ENCODE data around the gene THOC5.
"Not testable (repeated sequence)": the region's sequence is repeated elsewhere in the genome, so short reads cannot be mapped to it uniquely, and the experiment has no call there.

The THOC5 gene

DNA sequence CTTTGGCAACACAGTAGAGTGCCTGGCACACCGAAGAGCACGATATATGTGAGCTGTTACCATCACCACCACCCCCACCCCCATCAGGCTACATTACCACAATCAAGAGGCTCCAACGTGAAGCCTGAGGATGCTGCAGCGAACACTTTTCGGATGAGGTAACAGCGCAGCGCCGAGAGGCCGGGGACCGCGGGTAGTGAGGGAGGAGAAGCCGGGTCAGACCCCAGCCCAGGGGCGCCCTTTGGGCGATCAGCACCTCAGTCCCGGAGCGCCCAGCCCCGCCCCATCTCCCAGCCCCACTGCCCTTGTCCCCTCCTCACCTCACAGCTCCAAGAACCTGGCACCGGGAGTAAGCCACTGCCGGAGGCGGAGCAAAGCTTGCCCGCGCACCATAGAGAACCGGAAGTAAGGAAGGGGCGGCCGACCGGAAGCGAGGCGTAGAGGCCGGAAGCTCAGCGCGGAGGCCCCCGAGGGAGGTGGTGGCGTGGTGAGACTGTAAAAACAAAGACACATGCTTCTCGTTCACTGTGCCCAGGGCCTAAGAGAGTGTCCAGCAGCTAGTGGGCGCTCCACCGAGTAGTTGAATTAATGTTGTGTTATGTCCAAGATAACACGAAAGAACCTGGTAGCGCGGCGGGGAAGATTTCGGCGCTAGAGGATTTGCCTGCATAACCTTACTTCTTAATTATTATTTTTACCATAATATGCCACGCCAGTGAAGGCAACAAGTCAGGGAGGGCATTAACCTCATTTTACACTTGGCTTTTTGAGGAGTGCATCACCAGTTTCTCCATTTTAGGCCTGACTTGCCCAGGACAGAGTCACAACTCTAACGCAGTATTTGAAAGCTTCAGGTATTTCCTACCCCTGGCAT is at the start of gene THOC5:
THOC5 (minus strand) TSS at position 407 of the 874 bp plus-strand sequence. CDS start 4,610 bp downstream, outside the sequence.
- Histone ChIP-seq H3K9me3 (ENCODE audit: insufficient read depth, low read length) (no peaks in the 10 kb centered on the region), H3K9ac (ENCODE audit: low read length) (peak within 1 kb of the TSS; percentile 83), H3K27me3 (ENCODE audit: low read length) (no peaks in the 10 kb centered on the region), H3K9me2 (replicated peaks; ENCODE audit: insufficient read depth, low read length) (no peaks in the 10 kb centered on the region), H3K27ac (ENCODE audit: low read depth, low read length) (peak within 1 kb of the TSS; percentile 58), H2AFZ (ENCODE audit: low read depth, low read length, severe bottlenecking) (peak within 1 kb of the TSS; percentile 70), H3K79me2 (ENCODE audit: insufficient read depth, low read length) (peaks cover 26% of the 10 kb centered on the region), H3F3A (ENCODE audit: insufficient read depth) (no peaks in the 10 kb centered on the region), H3K4me3 (ENCODE audit: insufficient read depth, low read length, poor library complexity, severe bottlenecking) (peak within 1 kb of the TSS; percentile 82), H4K20me1 (ENCODE audit: low read depth, low read length) (no peaks in the 10 kb centered on the region), H3K36me3 (ENCODE audit: low read length) (no peaks in the 10 kb centered on the region), H3K4me2 (ENCODE audit: low read depth, low read length, poor library complexity, severe bottlenecking) (peak within 1 kb of the TSS; percentile 93)
- TF ChIP-seq EZH2phosphoT487 (conservative IDR thresholded peaks at IDR 0.05; ENCODE audit: low read length) = no peak
- TF ChIP-seq, protein P1, sequence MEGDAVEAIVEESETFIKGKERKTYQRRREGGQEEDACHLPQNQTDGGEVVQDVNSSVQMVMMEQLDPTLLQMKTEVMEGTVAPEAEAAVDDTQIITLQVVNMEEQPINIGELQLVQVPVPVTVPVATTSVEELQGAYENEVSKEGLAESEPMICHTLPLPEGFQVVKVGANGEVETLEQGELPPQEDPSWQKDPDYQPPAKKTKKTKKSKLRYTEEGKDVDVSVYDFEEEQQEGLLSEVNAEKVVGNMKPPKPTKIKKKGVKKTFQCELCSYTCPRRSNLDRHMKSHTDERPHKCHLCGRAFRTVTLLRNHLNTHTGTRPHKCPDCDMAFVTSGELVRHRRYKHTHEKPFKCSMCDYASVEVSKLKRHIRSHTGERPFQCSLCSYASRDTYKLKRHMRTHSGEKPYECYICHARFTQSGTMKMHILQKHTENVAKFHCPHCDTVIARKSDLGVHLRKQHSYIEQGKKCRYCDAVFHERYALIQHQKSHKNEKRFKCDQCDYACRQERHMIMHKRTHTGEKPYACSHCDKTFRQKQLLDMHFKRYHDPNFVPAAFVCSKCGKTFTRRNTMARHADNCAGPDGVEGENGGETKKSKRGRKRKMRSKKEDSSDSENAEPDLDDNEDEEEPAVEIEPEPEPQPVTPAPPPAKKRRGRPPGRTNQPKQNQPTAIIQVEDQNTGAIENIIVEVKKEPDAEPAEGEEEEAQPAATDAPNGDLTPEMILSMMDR (IDR thresholded peaks at IDR 0.05; ENCODE audit: insufficient read depth, low read length, poor library complexity, severe bottlenecking) = peak; percentile 28

DNA sequence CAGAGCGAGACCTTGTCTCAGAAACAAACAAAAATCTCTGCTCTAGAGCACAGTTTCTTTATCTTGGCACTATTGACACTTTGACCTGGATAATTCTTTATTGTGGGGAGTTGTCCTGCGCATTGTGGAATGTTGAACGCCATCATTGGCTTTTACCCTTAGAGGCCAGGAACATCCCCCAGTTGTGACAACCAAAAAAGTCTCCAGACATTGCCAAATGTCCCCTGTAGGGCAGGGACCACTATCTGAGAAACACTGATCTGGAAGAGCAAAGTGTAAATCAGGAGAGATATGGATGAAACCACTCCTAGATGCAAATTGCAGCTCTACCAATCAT is 45.1 kb upstream of the THOC5 start:
- no peak overlapping the region for H3K4me3 ChIP-seq (ENCODE audit: insufficient read depth, low read length, poor library complexity, severe bottlenecking)
- TF ChIP-seq, protein P1 (IDR thresholded peaks at IDR 0.05; ENCODE audit: insufficient read depth, low read length, poor library complexity, severe bottlenecking) = no peak
- no peak for TF ChIP-seq EZH2phosphoT487 (conservative IDR thresholded peaks at IDR 0.05; ENCODE audit: low read length)
- peaks cover under 1% of the 10 kb centered on the region; the same call in 1 of the 2 replicates for H3K79me2 ChIP-seq (ENCODE audit: insufficient read depth, low read length)
- H3K27ac ChIP-seq (ENCODE audit: low read depth, low read length) = no peak overlapping the region
- H3K9ac ChIP-seq (ENCODE audit: low read length) = no peak overlapping the region
- no peaks in the 10 kb centered on the region for H3K27me3 ChIP-seq (ENCODE audit: low read length)
- H3F3A ChIP-seq (ENCODE audit: insufficient read depth) = no peaks in the 10 kb centered on the region
- H4K20me1 ChIP-seq (ENCODE audit: low read depth, low read length) = no peaks in the 10 kb centered on the region
- H2AFZ ChIP-seq (ENCODE audit: low read depth, low read length, severe bottlenecking) = no peak overlapping the region
- no peaks in the 10 kb centered on the region for H3K36me3 ChIP-seq (ENCODE audit: low read length)
- no peaks in the 10 kb centered on the region for H3K9me2 ChIP-seq (replicated peaks; ENCODE audit: insufficient read depth, low read length)
- H3K9me3 ChIP-seq (ENCODE audit: insufficient read depth, low read length) = no peaks in the 10 kb centered on the region
- no peak overlapping the region for H3K4me2 ChIP-seq (ENCODE audit: low read depth, low read length, poor library complexity, severe bottlenecking)

DNA sequence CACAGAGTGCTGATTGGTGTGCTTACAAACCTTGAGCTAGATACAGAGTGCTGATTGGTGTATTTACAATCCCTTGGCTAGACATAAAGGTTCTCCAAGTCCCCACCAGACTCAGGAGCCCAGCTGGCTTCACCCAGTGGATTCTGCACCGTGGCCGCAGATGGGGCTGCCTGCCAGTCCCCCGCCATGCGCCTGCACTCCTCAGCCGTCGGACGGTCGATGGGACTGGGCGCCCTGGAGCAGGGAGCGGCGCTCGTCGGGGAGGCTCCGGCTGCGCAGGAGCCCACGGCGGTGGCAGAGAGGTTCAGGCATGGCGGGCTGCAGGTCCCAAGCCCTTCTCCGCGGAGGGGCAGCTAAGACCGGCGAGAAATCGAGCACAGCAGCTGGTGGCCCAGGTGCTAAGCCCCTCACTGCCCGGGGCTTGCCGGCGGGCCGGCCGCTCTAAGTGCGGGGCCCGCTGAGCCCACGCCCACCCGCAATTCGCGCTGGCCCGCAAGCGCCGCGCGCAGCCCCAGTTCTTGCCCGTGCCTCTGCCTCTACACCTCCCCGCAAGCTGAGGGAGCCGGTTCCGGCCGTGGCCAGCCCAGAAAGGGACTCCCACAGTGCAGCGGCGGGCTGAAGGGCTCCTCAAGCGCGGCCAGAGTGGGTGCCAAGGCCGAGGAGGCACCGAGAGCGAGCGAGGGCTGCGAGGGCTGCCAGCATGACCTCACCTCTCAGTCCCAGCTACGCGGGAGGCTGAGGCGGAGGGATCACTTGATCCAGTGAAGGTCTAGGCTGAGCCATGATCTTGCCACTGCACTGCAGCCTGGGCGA is 44.5 kb upstream of the THOC5 start:
- not testable (repeated sequence) for H4K20me1 ChIP-seq (ENCODE audit: low read depth, low read length); H3K9me3 ChIP-seq (ENCODE audit: insufficient read depth, low read length); H3K4me2 ChIP-seq (ENCODE audit: low read depth, low read length, poor library complexity, severe bottlenecking); H3K27ac ChIP-seq (ENCODE audit: low read depth, low read length); H3K9ac ChIP-seq (ENCODE audit: low read length); H2AFZ ChIP-seq (ENCODE audit: low read depth, low read length, severe bottlenecking); H3K4me3 ChIP-seq (ENCODE audit: insufficient read depth, low read length, poor library complexity, severe bottlenecking); H3K36me3 ChIP-seq (ENCODE audit: low read length); H3F3A ChIP-seq (ENCODE audit: insufficient read depth); H3K27me3 ChIP-seq (ENCODE audit: low read length); H3K9me2 ChIP-seq (replicated peaks; ENCODE audit: insufficient read depth, low read length); H3K79me2 ChIP-seq (ENCODE audit: insufficient read depth, low read length)
